Non-pigmented ciliary epithelial cell (primary cell): Measurements from ENCODE around the gene HDAC4.
A peak's percentile ranks its signal among the peaks of the same experiment; 100 is the strongest.
"Not testable (repeated sequence)": the region's sequence is repeated elsewhere in the genome, so short reads cannot be mapped to it uniquely, and the experiment has no call there.

ENCODE experiments used
- DNase-seq: peaks from one replicate; pipeline ENCODE4 v3.0.0-alpha.2; 2010; ENCODE audit warnings: low read depth

The HDAC4 gene

DNA sequence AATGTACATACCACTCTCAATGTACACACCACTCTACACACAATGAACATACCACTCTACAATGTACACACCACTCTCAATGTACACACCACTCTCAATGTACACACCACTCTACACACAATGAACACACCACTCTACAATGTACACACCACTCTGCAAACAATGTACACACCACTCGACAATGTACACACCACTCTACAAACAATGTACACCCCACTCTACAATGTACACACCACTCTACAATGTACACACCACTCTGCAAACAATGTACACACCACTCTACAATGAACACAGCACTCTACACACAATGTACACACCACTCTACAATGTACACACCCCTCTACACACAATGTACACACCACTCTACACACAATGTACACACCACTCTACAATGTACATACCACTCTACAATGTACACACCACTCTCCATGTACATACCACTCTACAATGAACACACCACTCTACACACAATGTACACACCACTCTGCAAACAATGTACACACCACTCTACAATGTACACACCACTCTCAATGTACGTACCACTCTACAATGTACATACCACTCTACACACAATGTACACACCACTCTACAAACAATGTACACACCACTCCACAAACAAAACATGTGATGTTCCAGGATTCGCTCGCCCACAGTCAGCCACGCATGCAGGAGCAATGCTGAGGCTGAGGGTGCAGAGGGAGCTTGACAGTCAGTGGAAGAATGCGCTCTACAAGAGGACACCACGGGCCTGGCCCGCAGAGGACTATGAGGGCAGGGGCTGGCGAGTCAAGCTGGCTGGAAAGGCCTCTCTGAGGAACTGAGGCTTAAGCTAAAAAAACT lies 118.2 kb downstream of the HDAC4 start:
- no peak for DNase-seq

- not testable (repeated sequence) for DNase-seq
These were observed 120.4 kb downstream of the HDAC4 start for GRCh38 chr2:239280296-239281017.

DNA sequence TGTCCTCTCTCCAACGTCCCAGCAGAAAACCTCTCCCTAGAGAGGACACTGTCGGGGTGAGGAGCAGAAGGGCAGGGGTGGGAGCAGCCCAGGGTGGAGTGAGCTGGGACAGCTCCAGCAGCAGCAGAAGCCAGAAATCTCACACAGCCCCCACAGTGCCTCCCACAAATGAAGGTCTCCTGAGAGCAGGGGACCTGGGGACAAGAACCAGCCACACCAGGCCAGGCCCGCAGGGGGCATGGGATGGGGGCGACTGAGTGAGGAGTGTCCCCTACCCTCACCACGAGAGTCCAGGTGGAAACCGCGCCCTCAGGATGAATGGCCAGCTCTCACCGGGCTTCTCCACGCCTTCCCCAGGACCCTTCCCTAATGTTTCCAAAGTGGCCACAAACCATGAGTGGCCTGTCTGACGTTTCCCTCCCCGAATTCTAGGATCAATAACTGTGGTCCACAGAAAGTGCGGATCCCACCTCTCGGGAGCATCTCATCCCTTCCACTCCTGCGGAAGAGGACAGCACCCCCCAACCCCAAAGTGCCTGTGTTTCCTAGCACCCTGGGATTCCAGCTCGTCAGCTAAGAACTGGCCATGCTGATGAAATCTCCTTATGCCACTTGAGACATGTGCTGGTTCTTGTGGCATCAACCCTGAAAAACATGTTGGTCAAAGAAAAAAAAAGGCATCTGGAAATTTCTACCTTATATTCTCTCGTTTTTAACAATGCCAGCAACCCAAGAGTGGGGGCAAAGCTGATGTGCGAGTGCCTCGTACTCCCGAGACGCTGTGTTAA lies 121.1 kb downstream of the HDAC4 start:
- DNase-seq: no peak

- DNase-seq: no peak
These were observed 121.9 kb downstream of the HDAC4 start for GRCh38 chr2:239278941-239279365.

GRCh38 chr2:239278361-239278760 lies 122.5 kb downstream of the HDAC4 start:
- DNase-seq: no peak

- no peak for DNase-seq
These were observed 123.3 kb downstream of the HDAC4 start for GRCh38 chr2:239277401-239278085.

- DNase-seq: no peak
These were observed 124.0 kb downstream of the HDAC4 start for GRCh38 chr2:239276851-239277250.

DNA sequence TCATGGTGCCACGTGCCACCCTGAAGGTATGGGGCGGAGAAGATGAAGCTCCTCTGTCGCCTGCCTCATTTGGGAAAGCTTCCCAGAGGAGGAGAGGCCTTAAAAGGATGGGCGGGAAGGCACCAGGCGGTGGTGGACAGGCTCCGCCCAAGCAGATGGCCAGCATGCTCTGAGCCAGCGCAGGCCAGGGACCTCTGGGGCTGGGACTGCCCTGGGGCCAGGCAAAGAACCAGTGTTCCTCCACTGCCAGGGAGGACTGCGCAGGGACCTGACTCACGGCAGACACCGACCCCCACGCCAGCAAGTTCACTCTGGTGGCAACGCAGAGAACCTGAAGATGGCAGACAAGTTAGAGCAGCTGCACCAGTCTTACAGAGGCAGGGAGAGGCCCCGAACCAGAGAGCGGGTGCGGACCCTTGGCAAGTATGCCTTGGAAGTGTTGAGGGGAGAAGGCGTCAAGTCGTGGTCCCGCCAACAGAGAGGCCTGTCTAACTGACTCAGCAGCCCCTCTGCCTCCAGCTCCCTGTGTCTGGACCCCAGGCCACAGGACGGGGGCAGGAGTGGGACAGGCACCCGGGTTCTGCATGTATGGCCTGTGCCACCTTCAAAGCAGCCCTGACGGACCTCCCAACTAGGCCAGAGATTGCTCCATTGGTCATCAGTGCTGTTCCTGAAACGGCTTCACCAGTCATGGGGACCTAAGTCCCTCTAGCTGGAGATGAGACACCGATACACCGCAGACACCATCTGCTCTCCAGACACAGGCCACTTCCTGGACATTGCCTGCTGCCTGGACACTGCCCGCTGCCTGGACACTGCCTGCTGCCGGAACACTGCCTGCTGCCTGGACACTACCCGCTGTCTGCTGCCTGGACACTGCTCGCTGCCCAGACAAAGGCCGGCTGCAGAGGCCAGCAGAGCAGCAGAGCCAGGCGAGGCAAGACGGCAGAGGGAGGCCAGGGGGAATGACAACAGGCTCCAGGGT lies 124.7 kb downstream of the HDAC4 start:
- no peak for DNase-seq

GRCh38 chr2:239275044-239275685 lies 125.7 kb downstream of the HDAC4 start:
- DNase-seq: peak; percentile 92

- no peak for DNase-seq
These were observed 126.3 kb downstream of the HDAC4 start for GRCh38 chr2:239274391-239275043.

GRCh38 chr2:239273280-239274234 lies 127.3 kb downstream of the HDAC4 start:
- DNase-seq: no peak

DNA sequence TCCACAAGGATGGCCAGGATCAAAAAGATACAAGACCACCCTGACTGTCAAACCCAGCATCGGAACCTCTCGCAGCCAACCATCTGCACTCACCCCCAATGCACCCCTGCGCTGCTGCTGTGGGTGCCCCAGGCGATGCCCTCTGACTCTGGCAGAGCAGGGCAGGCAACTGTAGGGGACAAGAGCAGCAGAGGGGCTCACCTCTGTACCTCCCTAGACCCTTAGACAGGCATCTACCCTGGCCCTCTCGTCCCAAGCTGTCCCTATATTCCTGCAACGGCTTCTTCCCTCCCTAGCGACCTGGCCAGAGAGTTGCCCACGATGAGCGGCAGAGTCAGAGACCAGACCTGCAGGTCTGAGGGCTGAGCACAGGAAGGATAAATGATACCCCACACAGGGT lies 128.2 kb downstream of the HDAC4 start:
- no peak for DNase-seq

GRCh38 chr2:239271882-239272281 lies 128.9 kb downstream of the HDAC4 start:
- no peak for DNase-seq

DNA sequence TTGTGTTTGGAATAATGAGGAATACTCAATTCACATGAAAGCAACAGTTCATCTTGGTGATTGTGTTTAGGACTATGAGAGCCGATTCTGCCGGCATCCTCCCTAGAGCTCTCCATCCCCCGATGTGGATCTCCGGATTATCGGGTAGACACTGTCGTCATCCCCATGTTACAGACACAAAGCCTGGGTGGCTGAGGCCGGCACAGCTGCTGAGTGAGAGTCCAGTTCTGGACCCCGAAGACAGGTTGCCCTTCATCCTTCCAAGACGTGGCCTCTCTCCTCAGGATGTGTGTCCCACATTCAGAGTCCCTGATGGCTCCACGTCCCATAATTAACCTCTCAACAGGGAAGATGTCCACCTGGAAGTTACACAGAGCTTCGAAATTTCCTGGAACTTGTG lies 129.3 kb downstream of the HDAC4 start:
- DNase-seq: no peak

GRCh38 chr2:239269916-239270315 lies 130.9 kb downstream of the HDAC4 start:
- no peak for DNase-seq

- no peak for DNase-seq
These were observed 131.5 kb downstream of the HDAC4 start for GRCh38 chr2:239269173-239269885.

DNA sequence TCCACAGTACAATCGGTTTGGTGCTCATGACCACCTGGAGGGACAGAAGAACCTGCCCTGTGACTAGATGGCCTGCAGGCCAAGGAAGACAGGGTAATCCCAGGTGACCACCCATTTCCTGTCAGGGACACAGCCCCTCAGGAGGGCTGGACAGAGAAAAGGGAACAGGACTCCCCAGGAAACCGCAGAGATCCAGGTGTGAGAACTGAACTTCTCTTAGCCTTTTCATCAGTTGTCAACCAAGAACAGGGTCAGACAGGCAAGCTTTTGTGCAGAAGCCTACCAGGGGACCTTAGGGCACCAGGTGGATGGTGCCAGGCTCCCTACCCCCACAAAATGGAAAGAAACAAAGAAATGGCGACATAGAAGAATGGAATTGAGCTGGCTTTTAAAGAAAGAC lies 132.3 kb downstream of the HDAC4 start:
- DNase-seq: no peak

DNA sequence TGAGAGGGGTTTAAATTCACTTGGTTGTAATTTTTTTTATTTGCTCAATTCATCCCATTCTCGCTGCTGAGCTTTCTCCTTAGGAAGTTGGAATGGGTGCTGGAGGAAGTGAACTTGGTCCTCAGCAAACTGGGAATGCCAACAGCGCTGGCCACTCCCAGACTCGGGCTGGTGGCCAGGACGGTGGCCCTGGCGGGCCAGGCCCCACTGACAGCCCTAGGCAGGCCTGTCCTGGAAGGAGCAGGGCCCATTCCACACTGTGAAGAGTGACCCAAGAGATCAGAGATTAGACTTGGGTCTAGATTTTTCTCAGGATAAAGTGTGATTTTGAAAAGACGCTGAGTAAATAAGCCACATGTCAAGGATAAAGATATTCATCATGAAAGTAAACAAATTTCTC lies 132.7 kb downstream of the HDAC4 start:
- DNase-seq: no peak
